H9 (cell line): ENCODE measurements around the gene CDH8. TPM values are rescaled to one million over a fixed set of nuclear protein-coding genes. Genes with fewer than 3 reads are reported as not detected.

Source experiments
- DNase-seq: peaks from one replicate; pipeline ENCODE4 v3.0.0-alpha.2; 2017
- H2AFZ ChIP-seq: one replicate; pipeline ENCODE4 v1.6.1; 2013; ENCODE audit warnings: mild to moderate bottlenecking, low read length, control low read depth, moderate library complexity
- H2AK5ac ChIP-seq: 2 replicates; pipeline ENCODE4 v1.6.1; 2013; ENCODE audit warnings: low read length, control low read depth, mixed read lengths; ENCODE audit not compliant: insufficient read length
- H2BK120ac ChIP-seq: one replicate; pipeline ENCODE4 v1.6.1; 2013; ENCODE audit warnings: low read depth, mild to moderate bottlenecking, low read length, control low read depth, inconsistent platforms; ENCODE audit not compliant: poor library complexity, severe bottlenecking
- H2BK12ac ChIP-seq: 2 replicates; pipeline ENCODE4 v1.6.1; 2013; ENCODE audit warnings: low read length, control low read depth, mixed read lengths, low read depth; ENCODE audit not compliant: insufficient read length
- H2BK15ac ChIP-seq: 2 replicates; pipeline ENCODE4 v1.6.1; 2013; ENCODE audit warnings: low read depth, low read length, control low read depth
- H2BK20ac ChIP-seq: one replicate; pipeline ENCODE4 v1.6.1; 2013; ENCODE audit warnings: low read depth, mild to moderate bottlenecking, low read length, control low read depth, inconsistent platforms; ENCODE audit not compliant: poor library complexity, severe bottlenecking
- H2BK5ac ChIP-seq: 2 replicates; pipeline ENCODE4 v1.6.1; 2013; ENCODE audit warnings: low read length, control low read depth, mixed read lengths; ENCODE audit not compliant: insufficient read length
- H3K14ac ChIP-seq: 2 replicates; pipeline ENCODE4 v1.6.1; 2013; ENCODE audit warnings: low read length, control low read depth; ENCODE audit not compliant: insufficient read depth
- H3K18ac ChIP-seq: 2 replicates; pipeline ENCODE4 v1.6.1; 2013; ENCODE audit warnings: low read depth, mild to moderate bottlenecking, mixed read lengths, low read length, control low read depth; ENCODE audit not compliant: insufficient read length
- H3K23ac ChIP-seq: 2 replicates; pipeline ENCODE4 v1.6.1; 2013; ENCODE audit warnings: low read length, control low read depth, mixed read lengths, low read depth; ENCODE audit not compliant: insufficient read length
- H3K23me2 ChIP-seq: 2 replicates; pipeline ENCODE4 v1.6.1; 2013; ENCODE audit warnings: low read depth, mild to moderate bottlenecking, mixed read lengths, low read length, control low read depth; ENCODE audit not compliant: insufficient read length, poor library complexity, severe bottlenecking
- H3K27ac ChIP-seq: 2 replicates; pipeline ENCODE4 v1.5.1; 2013; ENCODE audit warnings: low read length, control low read depth, mixed read lengths, low read depth; ENCODE audit not compliant: insufficient read length
- H3K27me3 ChIP-seq: 2 replicates; pipeline ENCODE4 v1.6.1; 2013; ENCODE audit warnings: low read length, control low read depth, inconsistent platforms; ENCODE audit not compliant: insufficient read depth
- H3K4ac ChIP-seq: 2 replicates; pipeline ENCODE4 v1.6.1; 2013; ENCODE audit warnings: low read depth, mild to moderate bottlenecking, control low read depth, inconsistent platforms, low read length, moderate library complexity
- H3K4me1 ChIP-seq: 2 replicates; pipeline ENCODE4 v1.6.1; 2013; ENCODE audit warnings: low read length, control low read depth, inconsistent platforms; ENCODE audit not compliant: insufficient read depth
- H3K4me2 ChIP-seq: 2 replicates; pipeline ENCODE4 v1.6.1; 2013; ENCODE audit warnings: low read length, control low read depth, mixed read lengths; ENCODE audit not compliant: insufficient read length, insufficient read depth
- H3K56ac ChIP-seq: 2 replicates; pipeline ENCODE4 v1.6.1; 2013; ENCODE audit warnings: low read depth, mild to moderate bottlenecking, mixed read lengths, low read length, control low read depth; ENCODE audit not compliant: insufficient read length
- H3K79me1 ChIP-seq: 2 replicates; pipeline ENCODE4 v1.6.1; 2013; ENCODE audit warnings: low read depth, mild to moderate bottlenecking, moderate library complexity, low read length, control low read depth, inconsistent platforms; ENCODE audit not compliant: insufficient read depth, poor library complexity, severe bottlenecking
- H3K79me2 ChIP-seq: 2 replicates; pipeline ENCODE4 v1.6.1; 2013; ENCODE audit warnings: low read length, control low read depth, inconsistent platforms; ENCODE audit not compliant: insufficient read depth
- H3K9ac ChIP-seq: 2 replicates; pipeline ENCODE4 v1.6.1; 2013; ENCODE audit warnings: low read length, control low read depth, mixed read lengths; ENCODE audit not compliant: insufficient read length; ENCODE audit errors: extremely low read depth
- H3K9me3 ChIP-seq: one replicate; pipeline ENCODE4 v1.6.1; 2013; ENCODE audit warnings: low read depth, low read length, inconsistent platforms; ENCODE audit not compliant: control insufficient read depth
- H3T11ph ChIP-seq: one replicate; pipeline ENCODE4 v1.6.1; 2013; ENCODE audit warnings: mild to moderate bottlenecking, low read length, control low read depth, inconsistent platforms
- H4K20me1 ChIP-seq: one replicate; pipeline ENCODE4 v1.6.1; 2013; ENCODE audit not compliant: control insufficient read depth, insufficient read length, insufficient read depth
- H4K5ac ChIP-seq: 2 replicates; pipeline ENCODE4 v1.6.1; 2013; ENCODE audit warnings: low read depth, mild to moderate bottlenecking, mixed read lengths, low read length, control low read depth; ENCODE audit not compliant: insufficient read length
- H4K8ac ChIP-seq: replicated peaks from 2 replicates; pipeline ENCODE4 v1.6.1; 2013; ENCODE audit warnings: low read length, control low read depth, mixed read lengths, low read depth; ENCODE audit not compliant: insufficient read length
- H4K91ac ChIP-seq: 2 replicates; pipeline ENCODE4 v1.6.1; 2013; ENCODE audit warnings: low read depth, mild to moderate bottlenecking, moderate library complexity, mixed read lengths, low read length, control low read depth; ENCODE audit not compliant: insufficient read length
- H3K27ac Mint-ChIP-seq, 3 experiments: 2 replicates in 2 of 3; 3 replicates in 1 of 3; pipeline ENCODE4 v1.8.0; 2020 to 2021; ENCODE audit warnings: mixed read lengths in 3 of 3, mild to moderate bottlenecking in 1 of 3, moderate library complexity in 1 of 3
- H3K27me3 Mint-ChIP-seq: 2 replicates; pipeline ENCODE4 v1.8.0; 2021; ENCODE audit warnings: low read depth, mild to moderate bottlenecking, moderate library complexity, mixed read lengths
- H3K36me3 Mint-ChIP-seq, 3 experiments: 2 replicates in 2 of 3; 3 replicates in 1 of 3; pipeline ENCODE4 v1.8.0; 2020 to 2021; ENCODE audit warnings: low read depth in 3 of 3, mixed read lengths in 3 of 3; ENCODE audit not compliant: insufficient read depth in 1 of 3
- H3K4me1 Mint-ChIP-seq, 2 experiments: 2 replicates each; pipeline ENCODE4 v1.8.0; 2020; ENCODE audit warnings: mixed read lengths in 2 of 2
- H3K4me3 Mint-ChIP-seq, 2 experiments: 2 replicates in 1 of 2; 3 replicates in 1 of 2; pipeline ENCODE4 v1.8.0; 2020 to 2021; ENCODE audit warnings: mild to moderate bottlenecking in 2 of 2, mixed read lengths in 2 of 2, moderate library complexity in 1 of 2
- H3K9me3 Mint-ChIP-seq, 2 experiments: 2 replicates in 1 of 2; 3 replicates in 1 of 2; pipeline ENCODE4 v1.8.0; 2020; ENCODE audit warnings: mild to moderate bottlenecking in 2 of 2, mixed read lengths in 2 of 2, moderate library complexity in 1 of 2
- CTCF ChIP-seq: fragments of 200-600 bp; sonication (generic); conservative IDR thresholded peaks from 3 replicates; pipeline ENCODE4 v1.8.0; 2021; ENCODE audit warnings: antibody characterized with exemption, mild to moderate bottlenecking
- WGBS: extraction: QIAGEN DNeasy Blood & Tissue Kit; methylation state at CpG from one replicate; pipeline ENCODE4 v1.1.7; 2013; ENCODE audit warnings: missing lambda C conversion rate, low lambda C conversion rate, mixed read lengths; ENCODE audit not compliant: insufficient read length; ENCODE audit errors: extremely low coverage; 5-methylcytosine and 5-hydroxymethylcytosine counted together
- total RNA-seq: library from RNA; stranded (reverse); gene quantifications from 2 replicates; pipeline ENCODE4 v1.2.1, GENCODE V29; 2021

The CDH8 gene
- total RNA-seq, 1 experiment from 2014 or later, result 12.0 TPM

- H4K5ac ChIP-seq, result no peak overlapping the region
- H2AK5ac ChIP-seq, result no peak overlapping the region
- Mint-ChIP-seq H3K4me3 (no peak overlapping the region), H3K9me3 (peaks cover 2% of the 10 kb centered on the region in 2 experiments; a peak in 3 of 5 replicates), H3K27me3 (no peaks in the 10 kb centered on the region), H3K27ac (no peak overlapping the region), H3K36me3 (peaks cover 0 to 10% (median 2%) of the 10 kb centered on the region in 3 experiments; a peak in 3 of 7 replicates), H3K4me1 (peaks cover 20 to 22% of the 10 kb centered on the region in 2 experiments)
- H3K23me2 ChIP-seq, result no peaks in the 10 kb centered on the region
- no peak overlapping the region for H2AFZ ChIP-seq
- no peak overlapping the region for H3K23ac ChIP-seq
- no peak overlapping the region for H3K56ac ChIP-seq
- no peak overlapping the region for H3K4me2 ChIP-seq
- no peak overlapping the region for H2BK20ac ChIP-seq
- no peaks in the 10 kb centered on the region for H3K9me3 ChIP-seq
- H4K91ac ChIP-seq, result no peak overlapping the region
- no peaks in the 10 kb centered on the region for H3K79me2 ChIP-seq
- H4K20me1 ChIP-seq, result no peaks in the 10 kb centered on the region
- no peak overlapping the region for H3K18ac ChIP-seq
- H3K4me1 ChIP-seq, result peaks cover 6% of the 10 kb centered on the region; the same call in 1 of the 2 replicates
- WGBS, result no CpG with 5 or more reads among the region's 4 CpGs
- H3K14ac ChIP-seq, result no peak overlapping the region
- H3K27ac ChIP-seq, result no peak overlapping the region
- H2BK120ac ChIP-seq, result no peak overlapping the region
- H4K8ac ChIP-seq, result no peak overlapping the region
- no peak for TF ChIP-seq CTCF
- no peak for DNase-seq
- no peak overlapping the region for H3K9ac ChIP-seq
- H2BK15ac ChIP-seq, result no peak overlapping the region
- no peaks in the 10 kb centered on the region for H3K27me3 ChIP-seq
- no peaks in the 10 kb centered on the region for H3K79me1 ChIP-seq
- no peak overlapping the region for H2BK5ac ChIP-seq
- no peak overlapping the region for H2BK12ac ChIP-seq
- H3K4ac ChIP-seq, result no peak overlapping the region
- H3T11ph ChIP-seq, result no peak overlapping the region
These were observed 354.6 kb downstream of the CDH8 start for GRCh38 chr16:61681673-61682072.
